GM13976 (cell line): Measurements from ENCODE around the gene BABAM2.

Source experiments
- DNase-seq: peaks from one replicate; pipeline ENCODE4 v3.0.0; 2012; ENCODE audit warnings: low spot score
- in situ Hi-C: fragments of 300-500 bp; cut with MboI; formaldehyde crosslinking; loops from one replicate; pipeline ENCODE4 v1.12.0; 2022; ENCODE audit warnings: low sequenced_read_pairs, mixed read lengths, inconsistent platforms; ENCODE audit not compliant: unreplicated experiment
- TF ChIP-seq, protein P1 (sequence below): IDR thresholded peaks from 2 replicates; pipeline ENCODE4 v1.5.1; 2012; ENCODE audit warnings: borderline replicate concordance, mild to moderate bottlenecking; ENCODE audit not compliant: insufficient read depth; ENCODE audit errors: extremely low read depth, missing control alignments, control extremely low read depth

Gene BABAM2

DNA sequence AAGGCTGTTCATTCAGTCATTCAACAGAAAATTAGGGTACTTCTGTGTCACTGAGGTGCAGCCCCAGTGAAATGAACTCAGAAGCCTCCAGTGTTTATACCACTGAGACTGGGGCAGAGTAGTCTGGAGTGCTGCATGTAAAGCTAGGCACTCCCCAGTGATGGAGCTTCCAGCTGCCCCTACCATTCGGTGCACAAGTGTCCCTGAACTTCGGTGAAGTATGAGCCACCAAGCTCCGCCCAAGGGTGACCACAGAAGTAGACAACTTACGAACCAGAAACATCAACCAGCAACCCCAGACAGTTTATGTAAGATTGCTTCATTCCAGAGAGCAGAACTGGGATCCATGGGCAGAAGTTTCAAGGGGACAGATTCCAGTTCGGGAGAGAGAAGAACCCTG is 431.5 kb downstream of the BABAM2 start:
- in situ Hi-C loops: no loop called here
- peak; percentile 11 for DNase-seq
- TF ChIP-seq, protein P1, sequence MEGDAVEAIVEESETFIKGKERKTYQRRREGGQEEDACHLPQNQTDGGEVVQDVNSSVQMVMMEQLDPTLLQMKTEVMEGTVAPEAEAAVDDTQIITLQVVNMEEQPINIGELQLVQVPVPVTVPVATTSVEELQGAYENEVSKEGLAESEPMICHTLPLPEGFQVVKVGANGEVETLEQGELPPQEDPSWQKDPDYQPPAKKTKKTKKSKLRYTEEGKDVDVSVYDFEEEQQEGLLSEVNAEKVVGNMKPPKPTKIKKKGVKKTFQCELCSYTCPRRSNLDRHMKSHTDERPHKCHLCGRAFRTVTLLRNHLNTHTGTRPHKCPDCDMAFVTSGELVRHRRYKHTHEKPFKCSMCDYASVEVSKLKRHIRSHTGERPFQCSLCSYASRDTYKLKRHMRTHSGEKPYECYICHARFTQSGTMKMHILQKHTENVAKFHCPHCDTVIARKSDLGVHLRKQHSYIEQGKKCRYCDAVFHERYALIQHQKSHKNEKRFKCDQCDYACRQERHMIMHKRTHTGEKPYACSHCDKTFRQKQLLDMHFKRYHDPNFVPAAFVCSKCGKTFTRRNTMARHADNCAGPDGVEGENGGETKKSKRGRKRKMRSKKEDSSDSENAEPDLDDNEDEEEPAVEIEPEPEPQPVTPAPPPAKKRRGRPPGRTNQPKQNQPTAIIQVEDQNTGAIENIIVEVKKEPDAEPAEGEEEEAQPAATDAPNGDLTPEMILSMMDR: no peak

- TF ChIP-seq, protein P1: no peak
- peak; percentile 10 for DNase-seq
- in situ Hi-C loops: no loop called here
Measured at GRCh38 chr2:28322456-28322855, 431.9 kb downstream of the BABAM2 start.

DNA sequence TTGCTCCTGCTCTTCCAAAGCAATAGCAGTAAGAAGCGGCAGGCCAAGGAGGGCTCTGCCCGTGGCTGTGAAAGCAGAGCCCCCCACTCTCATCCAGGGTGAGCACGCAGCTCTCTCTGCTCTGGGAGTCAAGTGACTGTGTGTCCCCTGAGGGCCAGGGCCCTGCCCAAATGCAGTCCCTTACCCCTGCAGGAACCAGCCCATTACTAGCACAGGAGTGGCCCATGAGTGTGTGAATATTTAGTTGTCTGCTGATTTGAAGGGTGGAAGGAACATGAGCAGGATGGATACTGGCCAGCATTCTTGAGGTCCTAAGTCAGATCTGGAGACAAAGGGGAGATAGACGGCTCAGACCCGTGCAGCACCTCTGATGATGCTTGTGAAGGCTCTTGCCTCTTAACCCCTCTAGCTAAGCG is 432.5 kb downstream of the BABAM2 start:
- TF ChIP-seq, protein P1: no peak
- DNase-seq: peak; percentile 17
- in situ Hi-C loops: no loop called here

- TF ChIP-seq, protein P1: no peak
- DNase-seq: no peak
- in situ Hi-C loops: no loop called here
Measured at GRCh38 chr2:28325173-28325566, 434.6 kb downstream of the BABAM2 start.

DNA sequence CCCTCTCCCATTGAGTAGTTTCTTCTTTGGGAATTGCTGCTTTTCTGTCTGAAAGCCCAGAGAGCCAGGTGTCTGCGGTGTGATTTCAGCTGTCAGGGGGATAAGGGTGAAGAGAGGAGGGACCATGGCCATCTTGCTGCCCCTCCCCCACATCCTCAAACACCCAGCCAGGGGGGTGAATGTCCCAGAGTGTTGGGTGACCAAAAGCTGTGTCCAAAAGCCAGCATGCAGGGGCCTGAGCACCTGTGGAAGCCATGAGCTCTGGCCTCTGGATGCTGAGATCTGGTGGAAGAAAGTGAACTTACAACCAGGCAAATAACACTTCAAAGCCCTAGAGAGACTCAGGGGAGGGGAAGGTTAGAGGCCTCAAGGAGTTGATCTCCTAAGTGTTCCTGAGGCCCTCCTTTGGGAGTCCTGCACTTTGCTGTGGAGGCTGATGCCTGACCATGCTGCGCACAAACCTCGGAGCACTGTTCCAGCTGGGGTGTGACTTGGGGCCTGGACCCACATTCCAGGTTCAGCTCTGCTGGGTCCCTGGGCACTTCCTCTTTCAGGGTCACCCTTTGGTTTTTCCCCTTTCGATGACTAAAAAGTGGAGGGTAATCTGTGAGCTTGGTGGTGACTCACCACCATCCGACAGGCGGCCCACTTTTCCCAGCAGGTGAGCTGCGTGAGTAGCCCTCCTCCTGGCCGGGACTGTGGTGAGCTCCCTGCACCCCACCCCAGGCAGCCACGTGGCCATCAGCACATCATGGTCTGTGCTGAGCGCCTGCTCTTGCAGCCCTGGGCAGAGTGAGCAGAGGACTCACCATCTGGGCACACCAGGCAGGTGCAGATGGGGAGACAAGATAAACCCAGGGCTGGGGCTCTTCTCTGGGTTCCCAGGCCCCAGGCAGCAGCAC is 435.3 kb downstream of the BABAM2 start:
- TF ChIP-seq, protein P1: no peak
- in situ Hi-C loops: no loop called here
- no peak for DNase-seq

DNA sequence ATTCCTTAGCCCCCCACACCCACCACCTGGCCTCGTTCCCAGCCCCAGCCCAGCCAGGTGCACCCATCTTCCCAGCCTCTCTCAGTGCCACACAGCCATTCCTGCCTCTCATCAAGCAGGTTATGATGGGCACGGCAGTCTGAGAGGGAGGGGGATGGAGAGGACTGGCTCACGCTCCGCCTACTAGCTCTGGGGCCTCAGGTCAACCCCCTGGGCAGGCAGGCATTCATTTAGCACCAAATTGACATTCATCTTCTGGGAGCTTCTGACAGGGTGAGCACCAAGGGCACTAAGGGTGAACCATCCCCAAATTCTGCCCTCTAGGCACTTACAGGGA is 435.9 kb downstream of the BABAM2 start:
- no peak for DNase-seq
- in situ Hi-C loops: no loop called here
- TF ChIP-seq, protein P1: no peak
